Prostate gland (tissue), 2 donors: ENCODE results near the gene INO80B. TPM values are rescaled to one million over a fixed set of nuclear protein-coding genes. Genes with fewer than 3 reads are reported as not detected.
A peak's percentile ranks its signal among the peaks of the same experiment; 100 is the strongest.

Source experiments
- DNase-seq: peaks from one replicate; pipeline ENCODE4 v3.0.0-alpha.2; 2019; ENCODE audit warnings: low spot score
- H3K27ac ChIP-seq, 2 donors: fragments of 200-600 bp; sonication (generic); 2 replicates each; pipeline ENCODE4 v1.5.1; 2017 to 2019
- H3K27me3 ChIP-seq: fragments of 200-600 bp; sonication (generic); replicated peaks from 2 replicates; pipeline ENCODE4 v1.5.1; 2019; ENCODE audit not compliant: insufficient read depth
- H3K36me3 ChIP-seq, 2 donors: fragments of 200-600 bp; sonication (generic); 1 replicate in 1 of 2; 2 replicates in 1 of 2; pipeline versions ENCODE4 v1.5.1 to v1.8.1; 2017 to 2019
- H3K4me1 ChIP-seq: fragments of 200-600 bp; sonication (generic); replicated peaks from 2 replicates; pipeline ENCODE4 v1.5.1; 2019
- H3K4me3 ChIP-seq, 2 donors: fragments of 200-600 bp; sonication (generic); 2 replicates each; pipeline ENCODE4 v1.5.1; 2017 to 2019
- H3K9me3 ChIP-seq: fragments of 200-600 bp; sonication (generic); 2 replicates; pipeline ENCODE4 v1.5.1; 2017
- POLR2A ChIP-seq: fragments of 450-650 bp; IDR thresholded peaks from one replicate; pipeline ENCODE4 v1.6.1; 2016; ENCODE audit warnings: antibody characterized with exemption, mild to moderate bottlenecking
- POLR2AphosphoS5 ChIP-seq: sonication (generic); formaldehyde crosslinking; IDR thresholded peaks from one replicate; pipeline ENCODE4 v1.6.1; 2017; ENCODE audit warnings: antibody characterized with exemption
- WGBS: methylation state at CpG from one replicate; pipeline ENCODE4 v1.1.5; 2018; 5-methylcytosine and 5-hydroxymethylcytosine counted together
- intact Hi-C: fragments of 100-400 bp; cut with DNase I; formaldehyde crosslinking; loops from one replicate; pipeline ENCODE4 v1.14.2; 2022
- total RNA-seq, 2 donors: library from RNA; depleted of rRNA; stranded (reverse); fragments of >200 nt; gene quantifications; one replicate each; pipeline ENCODE4 v1.1.0, GENCODE V29; 2016
- TF ChIP-seq, protein P1 (sequence below), 4 experiments: fragments of 200-600 bp in 2 of 4; fragments of 450-650 bp in 2 of 4; sonication (generic) in 2 of 4; IDR thresholded peaks; 1 replicate in 3 of 4; 2 replicates in 1 of 4; pipeline ENCODE4 v1.5.1; 2016 to 2019; ENCODE audit warnings: antibody characterized with exemption in 4 of 4, mild to moderate bottlenecking in 2 of 4, moderate library complexity in 2 of 4

INO80B gene
- 10 to 100 TPM; 28.3 to 46.7 TPM for total RNA-seq

DNA sequence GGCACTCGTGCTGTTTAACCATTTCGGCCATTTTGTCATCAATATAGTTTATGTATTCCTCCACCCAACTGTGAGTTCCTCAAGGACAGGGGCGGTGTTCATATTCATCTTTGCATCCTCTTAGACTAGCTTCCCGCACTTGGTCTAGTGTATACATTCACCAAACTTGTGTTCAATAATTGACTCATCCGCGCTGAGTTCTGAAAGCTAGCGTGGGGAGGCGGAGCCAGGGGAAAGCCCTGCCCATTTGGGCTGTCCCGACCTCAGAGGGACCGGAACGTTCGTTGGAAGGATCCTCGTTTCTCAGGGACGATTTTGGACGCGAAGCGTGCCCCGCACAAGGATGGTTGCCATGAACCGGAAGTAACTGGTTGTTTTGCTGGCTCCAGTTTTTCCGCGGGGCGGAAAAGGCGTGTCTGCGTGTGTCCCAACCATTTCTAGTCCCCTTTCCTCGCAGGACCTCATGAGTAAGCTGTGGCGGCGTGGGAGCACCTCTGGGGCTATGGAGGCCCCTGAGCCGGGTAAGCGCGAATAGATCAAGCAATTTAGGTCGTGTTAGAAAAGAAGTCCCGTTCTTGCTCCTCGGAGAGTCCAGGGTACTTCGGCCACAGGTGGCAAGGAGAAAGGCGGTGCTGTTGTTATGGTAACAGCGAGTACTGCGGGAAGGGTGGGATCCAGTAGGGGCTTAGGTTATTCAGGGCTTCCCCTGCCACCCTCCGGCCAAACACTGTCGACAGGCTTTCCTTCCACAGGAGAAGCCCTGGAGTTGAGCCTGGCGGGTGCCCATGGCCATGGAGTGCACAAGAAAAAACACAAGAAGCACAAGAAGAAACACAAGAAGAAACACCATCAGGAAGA, at the start of gene INO80B:
Gene INO80B (plus strand): TSS at position 434 of the 858 bp plus-strand sequence. CDS start 30 bp downstream, at position 464.
- Histone ChIP-seq H3K27me3 (no peaks in the 10 kb centered on the region), H3K4me1 (peaks cover 10% of the 10 kb centered on the region), H3K9me3 (no peaks in the 10 kb centered on the region), H3K36me3 (no peaks in the 10 kb centered on the region), H3K27ac (peak within 1 kb of the TSS; percentile 58 to 74), H3K4me3 (peak within 1 kb of the TSS; percentile 52 to 59)
- TF ChIP-seq, protein P1, sequence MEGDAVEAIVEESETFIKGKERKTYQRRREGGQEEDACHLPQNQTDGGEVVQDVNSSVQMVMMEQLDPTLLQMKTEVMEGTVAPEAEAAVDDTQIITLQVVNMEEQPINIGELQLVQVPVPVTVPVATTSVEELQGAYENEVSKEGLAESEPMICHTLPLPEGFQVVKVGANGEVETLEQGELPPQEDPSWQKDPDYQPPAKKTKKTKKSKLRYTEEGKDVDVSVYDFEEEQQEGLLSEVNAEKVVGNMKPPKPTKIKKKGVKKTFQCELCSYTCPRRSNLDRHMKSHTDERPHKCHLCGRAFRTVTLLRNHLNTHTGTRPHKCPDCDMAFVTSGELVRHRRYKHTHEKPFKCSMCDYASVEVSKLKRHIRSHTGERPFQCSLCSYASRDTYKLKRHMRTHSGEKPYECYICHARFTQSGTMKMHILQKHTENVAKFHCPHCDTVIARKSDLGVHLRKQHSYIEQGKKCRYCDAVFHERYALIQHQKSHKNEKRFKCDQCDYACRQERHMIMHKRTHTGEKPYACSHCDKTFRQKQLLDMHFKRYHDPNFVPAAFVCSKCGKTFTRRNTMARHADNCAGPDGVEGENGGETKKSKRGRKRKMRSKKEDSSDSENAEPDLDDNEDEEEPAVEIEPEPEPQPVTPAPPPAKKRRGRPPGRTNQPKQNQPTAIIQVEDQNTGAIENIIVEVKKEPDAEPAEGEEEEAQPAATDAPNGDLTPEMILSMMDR (IDR thresholded peaks at IDR 0.05), result peak in 2 of 4 experiments; percentile 24 to 25
- TF ChIP-seq POLR2AphosphoS5 (peak; percentile 100), POLR2A (no peak)
- intact Hi-C loops, result no loop called here
- under 1% methylated on average over 40 of the region's 40 CpGs for WGBS
- peak; percentile 94 for DNase-seq

DNA sequence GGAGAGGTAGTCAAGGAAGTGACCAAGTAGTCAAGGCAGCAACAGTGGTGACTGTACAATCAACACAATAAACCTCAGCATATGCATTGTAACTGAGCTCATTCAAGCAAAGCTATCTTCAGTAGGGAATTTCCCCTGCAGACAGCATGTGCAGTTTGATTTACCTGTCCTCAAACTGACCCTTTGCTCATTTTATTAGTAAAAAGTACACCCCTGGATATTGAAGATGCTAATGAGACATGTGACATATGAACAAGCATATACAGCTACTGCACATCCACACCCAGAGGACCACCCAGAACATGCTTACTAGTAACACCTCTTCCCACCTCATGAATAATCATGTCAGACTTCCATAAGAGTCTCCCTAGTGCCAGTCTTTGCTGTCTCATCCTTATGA, 48.9 kb upstream of the INO80B start:
- Histone ChIP-seq H3K36me3 (no peaks in the 10 kb centered on the region), H3K27me3 (no peaks in the 10 kb centered on the region), H3K4me1 (no peaks in the 10 kb centered on the region), H3K9me3 (no peaks in the 10 kb centered on the region), H3K4me3 (no peak overlapping the region), H3K27ac (no peak overlapping the region)
- TF ChIP-seq, protein P1 (IDR thresholded peaks at IDR 0.05), result no peak
- TF ChIP-seq POLR2AphosphoS5 (no peak), POLR2A (no peak)
- intact Hi-C loops, result no loop called here
- DNase-seq, result no peak

DNA sequence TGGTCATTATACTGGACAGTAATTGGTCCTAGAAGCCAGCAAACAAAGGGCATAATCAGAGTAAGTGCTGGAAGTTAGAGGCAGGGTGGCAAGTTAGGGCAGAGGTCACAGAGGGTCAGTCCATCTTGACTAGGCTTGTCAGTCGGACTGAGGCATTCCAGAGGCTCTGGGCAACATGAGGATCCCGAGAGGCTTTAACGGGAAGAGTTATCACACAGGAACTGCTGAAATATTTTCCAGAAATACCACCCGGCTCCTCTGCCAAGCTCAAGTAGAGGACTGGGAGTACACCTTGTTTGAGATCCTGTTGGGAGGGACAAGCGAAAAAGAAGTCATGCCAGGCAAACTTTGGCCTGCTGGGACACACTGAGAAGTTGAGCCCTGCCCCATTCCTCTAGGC, 47.2 kb upstream of the INO80B start:
- WGBS, result 71% methylated on average over 5 of the region's 5 CpGs
- TF ChIP-seq, protein P1 (IDR thresholded peaks at IDR 0.05), result no peak
- no peak for TF ChIP-seq POLR2AphosphoS5
- no peak for TF ChIP-seq POLR2A
- intact Hi-C loops, result no loop called here

DNA sequence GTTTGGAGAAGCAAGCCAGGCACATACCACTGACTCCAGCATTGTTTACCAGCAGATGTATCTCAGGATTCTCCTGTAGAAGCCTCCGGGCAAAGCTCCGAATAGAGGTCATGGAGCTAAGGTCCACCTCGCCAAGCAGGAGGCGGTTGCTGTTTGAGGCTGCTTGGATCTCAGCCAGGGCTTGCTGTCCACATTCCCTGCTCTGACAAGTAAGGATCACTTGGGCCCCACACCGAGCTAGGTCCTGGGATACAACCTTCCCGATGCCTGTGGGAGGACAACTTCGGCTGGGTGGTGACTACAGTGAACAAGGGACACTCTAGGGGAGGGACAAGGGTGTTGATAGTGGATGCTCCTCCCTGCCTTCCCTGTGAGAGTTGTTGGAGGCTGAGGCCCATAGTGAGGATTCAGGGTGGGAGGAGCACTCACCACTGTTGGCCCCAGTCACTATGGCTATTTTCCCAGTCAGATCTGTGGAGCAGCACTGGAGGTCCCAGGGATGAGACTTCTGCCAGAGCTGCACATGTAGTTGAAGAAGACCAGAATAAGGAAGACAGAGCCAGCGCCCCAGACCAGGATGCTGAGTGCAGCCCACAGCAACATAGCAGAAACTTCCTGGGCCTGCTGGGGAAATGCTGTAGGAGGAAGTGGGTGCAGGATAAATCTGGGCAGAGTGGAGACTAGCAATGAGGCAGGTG, 41.7 kb upstream of the INO80B start:
- H3K27ac ChIP-seq, result no peak overlapping the region
- TF ChIP-seq POLR2AphosphoS5, result no peak
- no peak for TF ChIP-seq POLR2A
- TF ChIP-seq, protein P1 (IDR thresholded peaks at IDR 0.05), result no peak

More for the DNA sequence above, 47.2 kb upstream of the INO80B start:
- H3K27me3 ChIP-seq, result no peaks in the 10 kb centered on the region
- no peaks in the 10 kb centered on the region for H3K9me3 ChIP-seq
- no peaks in the 10 kb centered on the region for H3K36me3 ChIP-seq
- no peak for DNase-seq
- H3K27ac ChIP-seq, result no peak overlapping the region
- H3K4me1 ChIP-seq, result no peaks in the 10 kb centered on the region
- H3K4me3 ChIP-seq, result no peak overlapping the region

More for the DNA sequence above, 41.7 kb upstream of the INO80B start:
- H3K36me3 ChIP-seq, result no peaks in the 10 kb centered on the region
- H3K4me1 ChIP-seq, result peaks cover 5% of the 10 kb centered on the region
- H3K4me3 ChIP-seq, result no peak overlapping the region
- intact Hi-C loops, result no loop called here
- no peak for DNase-seq
- no peaks in the 10 kb centered on the region for H3K27me3 ChIP-seq
- 71% methylated on average over 7 of the region's 8 CpGs for WGBS
- no peaks in the 10 kb centered on the region for H3K9me3 ChIP-seq
